ENCODE results near the gene DUSP9. TPM values are rescaled to one million over a fixed set of nuclear protein-coding genes. Genes with fewer than 3 reads are reported as not detected.
A peak's percentile ranks its signal among the peaks of the same experiment; 100 is the strongest.
"Not testable (repeated sequence)": the region's sequence is repeated elsewhere in the genome, so short reads cannot be mapped to it uniquely, and the experiment has no call there.

Gene DUSP9, protein sequence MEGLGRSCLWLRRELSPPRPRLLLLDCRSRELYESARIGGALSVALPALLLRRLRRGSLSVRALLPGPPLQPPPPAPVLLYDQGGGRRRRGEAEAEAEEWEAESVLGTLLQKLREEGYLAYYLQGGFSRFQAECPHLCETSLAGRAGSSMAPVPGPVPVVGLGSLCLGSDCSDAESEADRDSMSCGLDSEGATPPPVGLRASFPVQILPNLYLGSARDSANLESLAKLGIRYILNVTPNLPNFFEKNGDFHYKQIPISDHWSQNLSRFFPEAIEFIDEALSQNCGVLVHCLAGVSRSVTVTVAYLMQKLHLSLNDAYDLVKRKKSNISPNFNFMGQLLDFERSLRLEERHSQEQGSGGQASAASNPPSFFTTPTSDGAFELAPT
- total RNA-seq: 1.7 TPM

DNA sequence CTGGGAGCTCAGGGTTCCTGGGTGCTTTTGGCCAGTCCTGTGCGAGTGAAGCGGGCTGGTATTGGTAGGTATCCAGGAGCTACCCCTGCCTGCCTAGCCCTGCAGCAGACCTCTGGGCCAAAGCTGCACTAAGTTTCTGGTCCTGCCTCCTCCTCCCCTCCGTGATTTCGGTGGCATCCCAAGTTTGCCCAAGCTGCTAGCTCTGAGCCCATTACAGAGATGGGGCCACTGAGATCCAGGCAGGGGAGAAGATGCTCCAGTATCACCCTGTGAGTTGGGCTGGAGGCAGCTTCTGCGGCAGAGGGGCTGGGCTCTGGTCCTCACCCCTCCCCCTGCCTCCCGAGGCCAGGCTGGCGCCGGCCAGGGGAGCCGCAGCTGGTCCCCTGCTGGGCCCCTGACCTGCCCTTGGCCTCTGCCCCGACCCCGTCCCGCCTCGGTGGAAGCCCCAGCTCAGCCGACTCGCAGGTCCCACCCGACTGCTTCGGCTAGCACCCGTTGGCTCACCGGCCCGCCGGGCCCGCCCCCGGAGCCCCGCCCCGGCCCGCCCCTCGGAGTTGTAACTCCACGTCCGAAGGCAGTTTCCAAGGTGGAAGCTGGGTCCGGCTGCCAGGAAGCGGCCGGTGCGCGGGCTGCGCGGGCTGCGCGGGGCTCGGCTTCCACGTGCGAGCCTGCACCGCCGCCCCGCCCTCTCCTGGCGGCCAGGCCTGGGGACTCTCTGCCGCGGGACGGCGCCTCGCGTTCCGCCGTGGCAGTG is at the start of gene DUSP9:
TSS of gene DUSP9 (plus strand) at position 584 of the 754 bp plus-strand sequence. CDS start 751 bp downstream, outside the sequence.
- no peak for DNase-seq

DNA sequence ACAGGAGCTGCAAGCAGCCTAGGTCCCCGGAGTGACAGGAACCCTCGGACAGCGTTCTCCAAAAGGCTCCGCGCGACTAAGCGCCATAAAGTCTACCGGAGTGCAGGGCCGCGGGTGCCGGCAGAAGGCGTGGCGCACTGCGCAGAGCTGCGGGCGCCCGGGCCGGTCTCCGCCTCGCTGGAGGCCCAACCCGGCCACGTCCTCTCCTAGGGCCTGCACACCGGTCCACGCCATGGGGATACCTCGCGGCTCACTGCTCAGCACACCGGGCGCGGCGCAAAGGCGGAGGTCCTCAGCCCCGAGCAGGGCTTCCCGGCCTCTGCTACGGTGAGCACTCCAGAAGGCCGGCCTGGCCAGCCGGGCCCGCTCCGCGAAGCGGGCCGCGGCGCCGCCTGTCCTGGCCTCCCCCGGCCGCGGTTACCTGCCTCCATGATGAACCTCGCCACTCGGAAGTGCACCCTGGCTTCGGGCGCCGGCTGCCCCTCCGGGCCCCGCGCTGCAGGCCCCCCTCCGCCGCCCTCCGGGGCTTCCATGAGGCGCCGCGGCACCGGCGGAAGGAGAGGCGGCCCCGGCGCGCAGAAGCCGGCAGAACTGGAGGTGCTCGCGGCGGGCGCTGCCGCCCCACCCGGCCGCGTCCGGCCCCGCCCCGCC is 48.3 kb upstream of the DUSP9 start, which contains the start of gene CCNQ:
TSS of gene CCNQ (minus strand) at position 599 of the 651 bp plus-strand sequence. CDS start at position 533, 66 bp downstream.
- no peak for DNase-seq

DNA sequence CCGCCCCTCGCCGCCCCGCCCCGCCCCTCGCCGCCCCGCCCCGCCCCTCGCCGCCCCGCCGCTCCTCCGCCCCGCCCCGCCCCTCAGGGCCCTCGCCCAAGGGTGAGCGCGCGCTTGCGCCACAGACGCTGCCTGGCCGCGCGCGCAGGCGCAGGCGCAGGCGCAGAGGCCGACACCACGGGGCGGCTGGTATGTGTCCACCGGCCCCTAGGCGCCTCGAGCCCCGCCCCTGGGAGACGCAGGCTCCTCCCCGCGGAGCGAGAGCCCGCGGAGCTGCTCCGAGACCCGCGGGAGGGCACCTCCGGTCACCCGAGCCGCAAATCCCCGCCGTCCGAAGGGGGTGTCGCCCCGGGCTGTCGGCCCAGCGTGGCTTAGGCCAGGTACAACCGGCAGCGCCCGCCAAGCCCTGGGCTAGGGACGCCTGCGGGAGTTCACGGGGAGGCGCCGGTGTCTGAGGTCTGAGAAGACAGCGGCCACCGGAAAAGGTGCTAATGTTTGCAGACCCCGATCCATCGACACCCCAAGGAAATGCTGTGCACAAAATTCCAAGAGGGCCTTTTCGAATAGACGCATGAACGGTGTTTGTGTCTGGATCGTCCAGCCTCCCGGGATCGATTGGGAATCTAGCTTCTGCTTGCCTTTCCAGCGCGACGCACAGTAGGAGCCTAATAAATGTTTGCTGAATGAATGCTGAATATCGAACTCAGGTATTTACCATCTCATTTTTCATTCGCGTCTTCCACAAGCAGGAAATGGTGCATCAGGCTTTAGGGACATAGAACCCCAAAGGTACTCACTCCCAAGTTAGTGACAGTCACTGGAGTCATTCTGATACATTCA is 47.6 kb upstream of the DUSP9 start:
- DNase-seq: peak; percentile 74

DNA sequence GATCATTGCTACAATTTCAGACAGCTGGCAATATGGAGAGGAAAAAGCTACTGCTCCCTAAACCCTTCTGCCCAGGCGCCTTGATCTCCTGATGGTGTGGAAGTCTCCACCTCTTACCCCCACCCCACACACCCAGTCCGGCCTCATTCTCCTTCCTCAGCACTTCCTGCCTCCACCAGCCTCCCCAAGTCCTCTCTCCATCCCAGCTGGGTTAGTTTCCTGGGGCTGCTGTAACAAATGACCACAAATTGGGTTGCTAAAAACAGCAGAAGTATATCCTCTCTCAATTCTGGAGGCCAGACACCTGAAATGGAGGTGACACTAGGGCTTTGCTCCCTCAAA is 47.0 kb upstream of the DUSP9 start:
- no peak for DNase-seq

DNA sequence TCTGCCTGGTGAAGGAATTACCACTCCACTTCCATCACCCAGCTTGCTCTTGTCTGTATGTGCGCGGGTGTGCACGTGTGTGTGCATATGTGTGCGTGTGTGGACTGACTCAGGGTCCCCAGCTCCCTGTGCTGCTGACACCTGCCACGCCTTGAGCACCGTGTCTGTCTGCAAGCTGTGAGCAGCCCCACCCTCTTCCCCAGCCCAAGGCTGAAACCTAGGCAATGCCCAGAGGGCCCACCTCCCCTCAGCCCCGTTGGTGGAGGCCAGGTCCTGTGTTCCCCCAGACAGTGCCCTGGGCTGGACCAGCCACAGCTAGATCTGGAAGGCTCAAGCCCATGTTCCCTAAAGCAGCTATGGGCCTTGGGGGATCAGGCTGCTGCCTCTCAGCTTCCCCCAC is 46.1 kb upstream of the DUSP9 start:
- no peak for DNase-seq

DNA sequence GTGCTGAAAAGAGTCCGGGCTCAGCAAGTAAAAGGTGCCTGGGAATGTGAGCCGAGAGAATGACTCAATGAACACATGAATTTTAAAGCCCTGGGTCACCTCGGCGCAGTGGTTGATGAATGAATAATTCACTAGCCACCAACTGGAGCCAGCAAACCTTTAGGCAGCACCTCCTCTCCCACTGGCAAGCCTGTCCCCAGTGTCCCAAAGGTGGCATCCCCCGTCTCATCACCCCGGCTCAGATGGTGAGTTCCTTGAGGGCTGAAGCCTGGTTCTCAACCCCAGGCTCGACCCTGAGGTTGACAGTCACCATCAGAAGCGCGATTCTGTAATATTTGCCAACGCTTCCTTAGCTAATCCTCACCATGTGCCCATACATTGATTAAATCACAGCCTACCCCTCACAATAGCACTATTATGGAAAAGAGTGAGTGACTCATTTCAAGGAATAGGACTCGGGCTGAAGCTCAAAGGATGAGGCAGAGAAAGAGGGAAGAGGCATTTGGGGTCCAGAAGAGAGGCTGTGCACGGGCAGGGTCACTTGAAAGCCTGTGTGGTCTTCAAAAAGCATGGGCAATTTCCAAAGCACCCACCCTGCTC is 45.4 kb upstream of the DUSP9 start:
- no peak for DNase-seq

DNA sequence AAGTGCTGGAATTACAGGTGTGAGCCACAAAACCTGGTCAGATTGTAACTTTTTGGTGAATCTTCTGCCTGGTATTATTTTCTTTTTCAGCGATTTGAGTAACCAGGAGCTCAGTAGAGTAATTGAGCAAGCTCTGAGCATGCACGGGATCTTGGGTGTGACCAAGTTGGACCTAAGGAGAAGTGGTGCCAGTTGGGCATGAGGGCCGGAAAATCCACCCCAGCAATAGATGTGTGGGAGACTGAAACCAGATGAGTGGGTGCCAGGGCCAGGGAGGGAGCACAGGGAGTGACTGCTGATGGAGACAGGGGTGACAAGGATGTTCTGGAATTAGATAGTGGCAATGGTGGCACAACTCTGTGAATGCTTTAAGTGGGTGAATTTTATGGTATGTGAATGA is 44.4 kb upstream of the DUSP9 start:
- no peak for DNase-seq

DNA sequence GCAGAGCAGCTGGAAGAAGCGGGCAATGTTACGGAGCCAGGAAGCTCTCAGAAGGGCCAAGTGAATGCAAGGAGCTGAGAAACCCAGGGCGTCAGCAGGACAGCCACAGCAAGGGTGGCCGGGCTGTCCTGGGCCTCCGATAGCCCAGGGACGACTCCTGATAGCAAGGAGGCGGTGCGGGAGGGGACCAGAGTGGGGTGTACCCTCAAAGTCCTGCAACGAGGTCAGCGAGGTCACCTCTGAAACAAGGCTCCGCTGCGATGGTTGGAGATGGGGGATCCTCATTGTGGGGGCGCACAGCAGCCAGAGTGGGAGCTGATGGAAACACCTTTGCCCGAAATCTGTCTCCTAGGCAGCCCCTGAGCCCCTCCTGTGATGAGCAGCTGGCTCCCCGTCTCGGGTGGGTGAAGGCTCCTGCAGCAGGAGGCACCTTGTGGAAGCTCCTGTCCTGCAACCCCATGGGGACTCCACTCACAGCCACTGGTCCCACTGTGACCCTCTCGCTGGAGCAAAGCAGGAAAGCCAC is 43.8 kb upstream of the DUSP9 start:
- no peak for DNase-seq

DNA sequence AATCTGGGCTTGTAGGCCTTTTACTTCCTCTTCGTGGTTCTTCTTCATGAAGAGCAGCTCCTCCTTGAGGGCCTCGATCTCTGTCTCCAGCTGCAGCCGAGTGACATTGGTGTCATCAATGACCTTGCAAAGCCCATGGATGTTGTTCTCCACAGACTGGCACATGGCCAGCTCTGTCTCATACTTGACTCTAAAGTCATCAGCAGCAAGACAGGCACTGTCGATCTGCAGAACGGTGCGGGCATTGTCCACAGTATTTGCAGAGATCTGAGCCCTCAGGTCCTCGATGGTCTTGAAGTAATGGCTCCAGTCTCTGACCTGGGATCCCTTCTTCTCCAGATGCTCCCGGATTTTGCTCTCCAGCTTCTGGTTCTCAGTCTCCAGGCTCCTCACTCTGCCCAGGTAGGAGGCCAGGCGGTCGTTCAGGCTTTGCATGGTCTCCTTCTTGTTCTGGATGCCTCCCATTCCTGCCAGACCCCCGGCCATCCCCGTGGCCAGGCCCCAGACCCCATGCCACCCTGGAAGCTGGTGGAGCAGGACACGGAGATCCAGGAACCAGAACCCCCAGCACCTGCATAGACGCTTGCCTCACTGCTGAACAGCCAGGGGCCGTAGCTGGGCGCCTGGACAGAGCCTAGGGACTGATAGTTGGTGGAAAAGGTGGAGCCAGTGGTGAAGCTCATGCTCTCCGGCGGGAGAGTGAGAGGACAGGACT is 42.2 kb upstream of the DUSP9 start:
- DNase-seq: not testable (repeated sequence)

DNA sequence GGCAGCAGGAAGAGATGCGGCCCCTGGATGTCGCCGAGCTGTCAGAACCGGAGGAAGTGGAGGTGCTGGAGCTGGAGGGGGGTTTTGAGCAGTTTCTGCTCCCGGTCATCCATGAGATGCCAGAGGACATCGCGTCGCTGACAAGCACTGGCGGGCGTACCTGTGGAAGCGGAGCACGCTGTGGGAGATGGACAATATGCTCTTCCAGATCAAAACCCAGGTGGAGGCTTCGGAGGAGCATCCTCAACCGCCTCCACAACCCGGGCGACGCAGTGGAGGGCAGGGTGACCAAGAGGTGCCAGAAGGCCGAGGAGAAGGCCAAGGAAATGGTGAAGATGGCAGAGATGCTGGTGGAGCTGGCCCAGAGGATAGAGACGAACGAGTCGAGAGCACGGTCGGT is 40.5 kb upstream of the DUSP9 start:
- DNase-seq: no peak

DNA sequence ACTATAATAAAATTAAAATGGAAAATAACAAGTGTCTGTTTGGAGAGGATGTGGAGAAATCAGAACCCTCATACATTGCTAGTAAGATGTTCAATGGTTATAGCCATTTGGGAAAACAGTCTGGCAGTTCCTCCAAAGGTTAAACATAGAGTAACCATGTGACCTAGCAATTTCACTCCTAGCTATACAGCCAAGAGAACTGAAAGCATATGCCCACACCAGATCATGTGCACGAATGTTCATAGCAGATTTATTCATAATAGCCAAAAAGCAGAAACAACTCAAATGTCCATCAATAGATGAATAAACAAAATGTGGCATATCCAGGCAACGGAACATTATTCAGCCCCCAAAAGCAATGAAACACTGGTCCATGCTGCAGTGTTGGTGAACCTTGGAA is 38.6 kb upstream of the DUSP9 start:
- no peak for DNase-seq

DNA sequence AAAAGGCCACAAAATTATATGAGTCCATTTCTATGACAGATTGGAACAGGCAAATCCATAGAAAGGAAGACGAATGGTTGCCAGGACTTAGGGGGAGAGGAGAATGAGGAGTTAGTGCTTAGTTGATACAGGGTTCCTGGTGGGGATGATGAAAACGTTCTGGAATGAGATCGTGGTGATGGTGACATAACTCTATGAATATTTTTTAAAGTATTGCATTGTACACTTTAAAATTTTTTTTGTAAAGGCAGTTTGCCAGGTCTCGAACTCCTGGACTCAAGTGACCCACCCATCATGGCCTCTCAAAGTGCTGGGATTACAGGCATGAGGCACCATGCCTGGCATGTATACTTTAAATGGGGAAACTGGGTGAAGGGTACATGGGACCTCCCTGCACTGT is 38.2 kb upstream of the DUSP9 start:
- DNase-seq: no peak

DNA sequence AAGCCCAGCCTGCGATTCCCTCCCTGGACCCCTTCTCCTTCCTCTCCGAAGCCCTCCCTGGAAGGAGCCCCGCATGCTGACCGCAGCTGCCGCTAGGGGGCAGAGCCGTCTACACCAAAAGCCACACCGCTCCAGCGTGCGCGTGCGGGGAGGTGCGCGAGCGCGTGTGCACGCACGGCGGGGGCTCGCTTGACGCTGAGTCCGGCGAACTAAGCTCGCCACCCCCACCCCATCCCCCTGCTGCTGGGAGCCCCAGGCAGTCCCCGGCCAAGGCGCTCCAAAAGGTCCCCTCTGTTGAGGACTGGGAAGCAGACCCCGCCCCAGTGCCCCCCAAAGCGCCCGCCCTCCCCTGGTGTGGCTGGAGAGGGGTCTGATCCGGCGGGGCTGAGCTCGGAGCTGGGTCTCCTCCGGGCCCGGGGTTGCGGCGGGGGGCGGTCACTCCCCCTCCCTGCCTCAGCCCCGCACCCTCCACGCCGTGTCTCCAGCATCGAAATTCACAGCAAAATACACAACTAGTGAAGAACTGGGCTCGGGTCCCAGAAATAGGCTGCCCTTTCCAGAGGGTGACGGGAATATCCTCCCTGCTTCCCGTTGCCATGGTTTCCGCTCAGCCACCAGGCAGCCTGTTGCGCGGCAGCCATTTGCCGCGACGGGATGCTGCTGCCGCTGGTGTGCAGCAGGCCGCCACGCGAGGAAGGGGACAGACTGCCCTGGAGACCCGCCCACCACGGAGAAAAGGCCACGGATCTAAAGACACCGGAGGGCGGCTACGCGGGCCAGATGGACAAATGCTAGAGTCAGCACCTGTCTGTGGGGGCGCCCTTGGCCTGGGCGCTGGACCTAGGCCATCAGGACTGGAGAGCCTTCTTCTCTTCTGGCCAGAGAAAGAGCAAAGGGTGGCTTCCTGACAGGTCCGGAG is 36.8 kb upstream of the DUSP9 start:
- peak; percentile 65 for DNase-seq

DNA sequence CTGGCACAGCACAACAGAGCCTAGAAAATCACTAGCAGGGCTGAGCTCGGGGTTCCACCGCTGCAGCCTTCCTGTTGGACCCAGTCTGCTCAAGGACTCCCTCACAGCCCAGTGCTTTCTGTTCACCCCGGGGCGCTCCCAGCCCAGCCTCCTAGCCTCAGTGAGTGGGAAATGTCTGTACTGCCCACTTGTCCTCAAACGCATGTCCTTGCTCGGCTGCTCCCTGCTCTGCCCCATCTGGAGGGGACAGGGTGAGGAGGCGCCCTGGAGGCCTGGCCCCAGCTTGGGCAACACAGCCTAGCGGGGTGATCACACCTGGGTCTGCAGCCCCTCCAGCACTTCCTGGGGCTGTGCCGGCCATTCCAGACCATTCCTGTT is 36.2 kb upstream of the DUSP9 start:
- DNase-seq: no peak

DNA sequence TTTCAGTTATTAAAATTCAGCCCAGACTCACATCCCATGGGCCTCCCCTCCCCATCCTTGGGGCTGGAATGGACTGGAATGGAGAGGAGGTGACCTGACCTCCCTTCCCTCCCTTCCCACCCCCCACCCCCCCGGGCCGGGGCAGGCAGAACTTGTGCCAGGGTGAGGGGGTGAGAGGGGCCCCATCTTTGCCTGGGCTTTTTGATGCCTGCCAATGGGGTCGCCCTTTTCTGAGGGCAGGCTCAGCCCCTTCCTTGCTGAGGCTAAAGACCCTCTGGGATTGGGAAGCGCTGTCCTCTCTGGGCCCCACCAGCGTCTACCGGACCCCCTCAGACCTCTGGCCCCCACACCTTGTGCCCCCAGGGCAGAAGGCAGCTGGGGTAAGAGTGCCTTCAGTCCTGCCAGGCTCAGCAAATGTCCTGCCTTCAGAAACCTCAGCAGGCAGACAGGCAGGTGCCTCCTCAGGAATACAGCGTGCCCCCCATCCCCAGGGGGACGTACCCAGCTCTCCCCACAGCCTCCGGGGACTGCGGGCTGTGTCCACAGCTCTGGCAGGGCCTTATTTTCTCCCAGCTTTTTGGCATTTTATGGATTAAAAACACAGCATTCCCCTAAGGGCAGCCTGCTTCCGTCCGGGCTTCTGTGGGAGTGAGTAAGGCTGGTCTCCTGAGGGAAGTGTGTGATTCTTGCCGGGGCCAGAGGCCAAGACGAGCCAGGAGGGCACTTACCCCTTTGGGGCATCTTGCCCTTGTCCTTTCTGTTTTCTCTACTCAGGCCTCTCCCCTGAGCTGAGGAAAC is 35.5 kb upstream of the DUSP9 start:
- DNase-seq: no peak

DNA sequence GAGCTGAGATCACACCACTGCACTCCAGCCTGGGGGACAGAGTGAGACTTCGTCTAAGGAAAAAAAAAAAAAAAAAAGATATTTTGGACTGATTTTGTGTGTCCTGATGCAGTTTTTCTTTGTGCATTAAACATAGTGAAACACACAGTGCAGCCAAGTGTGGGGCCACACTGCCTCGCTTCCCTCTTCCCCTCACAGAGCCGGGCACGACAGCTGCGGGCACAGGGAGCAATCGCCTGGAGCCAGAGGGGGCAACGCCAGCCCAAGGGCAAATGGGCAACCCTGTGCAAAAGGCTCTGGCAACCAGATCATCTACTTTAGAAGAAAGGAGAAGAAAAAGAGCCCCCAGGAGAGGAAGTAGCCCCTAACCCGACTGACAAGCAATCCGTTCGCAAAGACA is 34.6 kb upstream of the DUSP9 start:
- DNase-seq: no peak

DNA sequence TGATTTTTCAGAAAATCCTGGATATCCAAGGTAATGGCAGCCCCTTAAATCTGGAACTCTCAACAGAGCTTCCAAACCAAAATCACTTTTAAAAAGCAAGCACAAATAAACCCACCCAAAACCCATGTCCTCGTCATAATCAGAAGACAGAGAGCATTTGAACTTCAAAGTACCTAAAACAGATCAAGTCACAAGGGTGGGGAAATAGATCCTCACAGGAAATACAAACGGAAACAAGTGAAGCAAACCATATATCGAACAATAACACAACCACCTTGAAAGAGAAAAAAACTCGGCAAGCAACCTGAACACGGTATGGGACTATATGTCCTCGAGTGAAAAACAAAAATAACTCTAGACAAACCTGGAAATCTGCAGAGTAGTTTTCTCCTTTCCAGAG is 32.2 kb upstream of the DUSP9 start:
- no peak for DNase-seq

DNA sequence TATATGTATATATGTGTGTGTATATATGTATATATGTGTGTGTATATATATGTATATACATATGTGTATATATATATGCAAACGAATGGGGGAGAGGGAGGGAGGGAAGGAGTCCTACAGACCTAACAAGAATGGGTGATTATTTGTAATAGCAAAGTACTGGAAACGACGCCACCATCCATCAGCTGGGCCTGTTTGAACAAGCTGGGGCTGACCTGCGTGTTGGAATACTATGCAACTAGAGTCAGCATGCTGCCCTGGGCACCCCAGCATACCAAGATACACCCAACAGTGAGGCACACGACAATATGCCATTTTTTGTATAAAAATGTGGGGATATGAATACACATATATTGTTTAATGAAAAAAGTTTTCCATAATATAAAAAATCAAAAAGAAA is 26.4 kb upstream of the DUSP9 start:
- no peak for DNase-seq
